HG03442 (cell line): Measurements from ENCODE around the gene FBN3.
"Not testable (repeated sequence)": the region's sequence is repeated elsewhere in the genome, so short reads cannot be mapped to it uniquely, and the experiment has no call there.

ENCODE experiments used
- ATAC-seq: cut with Tn5 transposase; IDR thresholded peaks from one replicate; pipeline ENCODE4 v1.9.1; 2021; ENCODE audit warnings: mild to moderate bottlenecking, moderate library complexity; ENCODE audit not compliant: unreplicated experiment

The FBN3 gene

DNA sequence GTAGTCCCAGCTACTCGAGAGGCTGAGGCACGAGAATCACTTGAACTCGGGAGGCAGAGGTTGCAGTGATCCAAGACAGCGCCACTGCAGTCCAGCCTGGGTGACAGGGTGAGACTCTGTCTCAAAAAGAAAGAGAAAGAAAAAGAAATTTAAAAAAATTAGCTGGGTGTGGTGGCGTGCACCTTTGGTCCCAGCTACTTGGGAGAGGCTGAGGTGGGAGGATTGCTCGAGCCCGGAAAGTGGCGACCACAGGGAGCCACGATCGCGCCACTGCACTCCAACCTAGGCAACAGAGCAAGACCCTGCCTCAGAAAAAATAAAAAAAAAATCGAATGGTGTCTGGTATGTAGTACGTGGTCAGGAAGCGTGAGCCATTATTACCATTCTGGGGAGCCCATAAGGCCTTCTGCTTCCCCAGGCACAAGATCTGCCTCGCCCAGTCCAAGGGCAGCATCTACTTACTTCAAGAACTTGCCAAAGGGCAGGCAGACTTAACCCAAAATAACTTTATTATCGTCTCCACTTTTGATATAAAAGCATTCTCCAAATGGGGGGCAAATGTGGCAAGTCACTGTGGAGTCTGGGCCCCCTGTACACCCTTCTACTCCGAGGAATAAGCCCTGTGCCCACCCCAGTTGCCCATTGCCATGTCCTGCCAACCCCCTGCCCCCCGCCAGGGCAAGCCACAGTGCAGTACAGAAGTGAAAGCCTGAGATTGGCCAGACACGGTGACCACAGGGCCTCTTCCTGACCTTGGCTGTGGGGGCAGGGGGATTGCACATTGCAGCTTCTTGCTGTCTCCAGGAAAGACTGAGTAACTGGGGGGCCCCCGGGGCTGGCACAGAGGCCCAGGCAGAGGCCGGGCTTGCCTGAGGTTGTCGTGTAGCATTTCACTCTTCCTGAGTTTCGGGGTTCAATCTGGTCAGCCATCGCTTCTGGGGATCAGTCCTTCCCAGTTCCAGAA is 84.2 kb downstream of the FBN3 start:
- no peak for ATAC-seq

DNA sequence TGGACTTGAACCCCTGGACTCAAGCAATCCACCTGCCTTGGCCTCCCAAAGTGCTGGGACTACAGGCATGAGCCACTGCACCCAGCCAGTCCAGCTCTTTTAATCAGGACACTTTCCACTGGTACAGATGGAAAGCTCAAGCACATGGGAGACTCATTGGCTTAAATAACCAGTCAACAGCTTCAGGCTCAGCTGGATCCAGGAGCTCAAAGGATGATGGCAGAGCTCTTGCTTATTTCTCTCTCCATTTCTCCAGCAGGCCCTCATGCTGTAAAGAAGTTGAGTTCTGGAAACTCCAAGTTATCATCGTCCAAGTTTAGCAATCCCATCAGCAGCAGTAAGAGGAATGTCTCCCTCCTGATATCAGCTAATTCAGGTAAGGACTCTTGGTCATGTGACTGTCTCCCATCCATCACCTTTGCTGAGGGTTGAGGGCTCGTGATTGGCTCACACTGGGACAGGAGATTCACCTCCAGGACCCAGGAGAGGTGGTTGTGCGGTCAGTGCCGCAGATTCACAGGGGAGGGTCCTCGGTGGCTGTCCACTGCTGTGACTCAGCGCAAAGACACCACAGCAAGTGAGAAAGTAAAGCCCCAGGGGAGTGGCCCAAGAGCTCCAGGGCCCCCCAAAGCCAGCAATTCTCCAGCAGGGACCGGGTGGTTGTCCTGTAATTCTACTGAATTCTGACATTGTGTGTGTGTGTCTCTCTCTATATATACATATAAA is 91.7 kb downstream of the FBN3 start:
- ATAC-seq = no peak

DNA sequence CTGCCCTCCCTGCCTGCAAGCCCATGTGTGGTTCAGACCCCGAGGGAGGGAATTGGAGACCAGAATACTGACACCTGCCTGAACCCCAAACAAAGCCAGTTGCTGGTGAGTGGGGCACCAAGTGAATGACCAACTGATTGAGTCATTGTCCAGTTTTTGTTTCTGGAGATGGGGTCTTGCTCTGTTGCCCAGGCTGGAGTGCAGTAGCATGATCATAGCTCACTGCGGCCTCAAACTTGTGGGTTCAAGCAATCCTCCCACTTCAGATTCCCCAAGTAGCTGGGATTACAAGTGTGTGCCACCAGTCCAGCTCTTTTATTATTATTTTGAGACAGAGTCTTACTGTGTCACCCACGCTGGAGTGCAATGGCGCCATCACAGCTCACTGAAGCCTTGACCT is 92.9 kb downstream of the FBN3 start:
- ATAC-seq = no peak

DNA sequence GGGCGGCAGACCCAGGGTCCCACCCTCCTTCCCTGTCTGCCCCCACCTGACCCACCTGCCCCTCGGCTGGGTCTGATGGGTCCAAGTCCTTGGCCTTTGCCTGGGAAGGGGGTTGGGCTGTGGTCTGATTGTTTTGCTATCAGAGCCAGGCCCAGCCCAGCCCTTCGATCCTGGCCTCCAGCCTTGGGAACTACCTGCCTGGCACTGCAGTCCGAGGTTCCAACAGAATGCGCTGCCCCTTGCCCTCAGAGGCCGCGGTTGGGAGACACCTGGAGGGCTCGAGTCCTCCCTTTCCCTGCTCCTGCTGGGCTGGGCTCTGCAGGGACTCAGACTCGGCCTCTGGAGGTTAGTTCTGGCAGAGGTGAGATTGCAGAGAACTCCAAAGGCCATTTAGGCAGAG is 95.2 kb downstream of the FBN3 start:
- ATAC-seq = no peak

DNA sequence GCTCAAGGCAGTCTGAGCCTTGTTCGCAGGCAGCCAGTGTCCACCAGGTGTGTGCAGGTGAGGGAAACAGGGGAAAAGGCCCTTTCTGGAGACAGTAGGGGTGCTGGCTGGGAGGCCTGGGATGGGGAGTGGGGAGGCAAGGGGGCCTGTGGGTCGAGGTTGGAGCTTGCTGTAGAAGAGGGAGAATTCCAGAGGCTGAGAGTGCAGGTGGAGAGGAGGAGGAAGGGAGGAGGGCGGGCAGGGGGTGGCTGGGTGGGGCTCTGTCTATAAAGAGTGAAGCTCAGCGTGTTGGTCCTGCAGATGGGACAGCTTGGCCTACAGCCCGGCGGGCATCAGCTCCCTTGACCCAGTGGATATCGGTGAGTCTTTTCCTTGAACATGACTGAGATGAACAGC is 96.9 kb downstream of the FBN3 start, which contains the start of gene CCL25:
Gene CCL25 (plus strand): TSS at position 297 of the 396 bp plus-strand sequence. CDS start 290 bp downstream, outside the sequence.
- no peak for ATAC-seq

DNA sequence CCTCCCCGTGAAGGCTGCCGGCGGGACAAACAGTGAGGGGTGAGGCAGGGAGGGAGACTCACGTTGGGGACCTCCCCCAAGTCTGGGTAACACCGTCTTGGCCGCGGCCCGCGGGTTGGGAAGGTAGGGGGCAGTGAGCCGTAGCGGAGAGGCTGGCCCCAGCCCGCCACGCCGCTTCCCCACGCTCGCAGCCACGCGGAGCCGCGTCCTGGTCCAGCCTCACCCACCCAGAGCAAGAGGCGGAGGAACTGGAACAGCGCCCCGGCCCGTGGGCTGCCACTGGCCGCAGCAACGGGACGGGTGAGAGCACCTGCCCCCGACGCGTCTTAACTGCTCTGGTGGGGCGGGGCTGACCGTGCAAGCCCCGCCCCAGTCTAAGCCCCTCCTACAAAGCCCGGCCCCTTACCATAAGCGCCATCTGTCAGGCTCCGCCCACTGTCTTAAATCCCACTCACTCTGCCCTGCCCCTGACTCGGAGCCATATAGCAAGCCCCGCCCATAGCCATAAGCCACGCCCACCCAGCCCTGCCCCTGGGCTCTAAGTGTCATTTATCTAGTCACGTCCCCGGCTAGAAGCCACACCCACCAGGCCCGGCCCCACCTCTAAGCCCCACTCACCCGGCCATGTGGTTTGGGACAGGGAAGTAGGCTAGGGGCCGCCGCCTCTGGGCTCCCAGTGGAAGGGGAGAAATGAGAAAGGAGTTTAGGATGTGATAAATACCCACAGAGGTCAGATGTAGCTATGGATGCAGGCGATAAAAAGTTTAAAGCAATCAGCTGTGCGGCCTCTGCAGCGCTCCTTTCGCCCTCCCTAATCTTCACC is 98.9 kb downstream of the FBN3 start:
- ATAC-seq = peak; percentile 78

DNA sequence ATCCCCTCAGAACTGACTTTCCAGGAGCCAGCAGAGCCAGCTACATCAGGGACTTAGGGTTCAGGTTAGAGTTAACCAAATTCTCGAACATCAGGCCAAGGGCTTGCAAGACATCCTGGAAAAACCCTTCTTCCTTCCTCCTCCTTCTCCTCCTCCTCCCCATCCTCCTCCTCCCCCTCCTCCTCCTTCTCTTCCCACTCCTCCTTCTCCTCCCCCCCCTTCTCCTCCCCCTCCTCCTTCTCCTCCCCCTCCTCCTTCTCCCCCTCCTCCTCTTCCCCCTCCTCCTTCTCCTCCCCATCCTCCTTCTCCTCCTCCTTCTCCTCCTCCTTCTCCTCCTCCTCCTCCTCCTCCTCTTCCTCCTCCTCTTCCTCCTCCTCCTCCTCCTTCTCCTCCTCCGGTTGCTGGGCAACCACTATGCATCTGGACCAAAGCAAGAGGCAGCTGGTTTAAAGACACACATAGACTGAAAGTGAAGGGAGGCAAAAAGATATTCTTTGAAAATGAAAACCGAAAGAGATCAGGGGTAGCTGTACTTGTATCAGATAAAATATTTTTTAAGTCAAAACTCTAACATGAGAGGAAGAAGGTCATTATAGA is 102.7 kb downstream of the FBN3 start:
- no peak for ATAC-seq

DNA sequence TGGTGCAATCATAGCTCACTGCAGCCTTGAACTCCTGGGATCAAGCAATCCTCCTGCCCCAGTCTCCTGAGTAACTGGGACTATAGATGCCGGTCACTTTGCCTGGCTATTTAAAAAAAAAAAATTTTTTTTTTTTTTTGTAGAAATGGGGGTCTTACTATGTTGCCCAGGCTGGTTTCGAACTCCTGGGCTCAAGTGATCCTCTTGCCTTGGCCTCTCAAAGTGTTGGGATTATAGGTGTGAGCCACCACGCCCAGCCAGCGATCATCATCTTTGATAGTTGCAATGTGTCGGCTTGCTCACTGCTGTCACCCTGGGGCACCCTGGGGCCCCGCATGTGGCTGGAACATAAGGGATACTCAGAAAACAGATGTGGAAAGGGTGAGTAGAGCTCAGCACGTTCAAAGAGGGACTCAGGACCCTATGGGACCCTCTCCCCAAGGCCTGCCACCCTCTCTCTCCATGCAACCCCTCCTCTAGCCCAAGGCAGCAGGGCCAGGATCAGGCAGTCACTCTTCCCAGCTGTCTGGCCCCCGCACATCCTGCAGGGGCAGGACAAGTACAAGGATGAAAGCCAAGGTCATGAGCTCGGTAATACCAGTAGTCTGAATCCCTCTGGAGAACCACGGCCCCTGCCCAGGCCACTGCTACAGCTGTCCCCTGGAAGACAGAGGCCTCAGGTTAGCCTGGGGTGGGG is 103.4 kb downstream of the FBN3 start:
- ATAC-seq = no peak

DNA sequence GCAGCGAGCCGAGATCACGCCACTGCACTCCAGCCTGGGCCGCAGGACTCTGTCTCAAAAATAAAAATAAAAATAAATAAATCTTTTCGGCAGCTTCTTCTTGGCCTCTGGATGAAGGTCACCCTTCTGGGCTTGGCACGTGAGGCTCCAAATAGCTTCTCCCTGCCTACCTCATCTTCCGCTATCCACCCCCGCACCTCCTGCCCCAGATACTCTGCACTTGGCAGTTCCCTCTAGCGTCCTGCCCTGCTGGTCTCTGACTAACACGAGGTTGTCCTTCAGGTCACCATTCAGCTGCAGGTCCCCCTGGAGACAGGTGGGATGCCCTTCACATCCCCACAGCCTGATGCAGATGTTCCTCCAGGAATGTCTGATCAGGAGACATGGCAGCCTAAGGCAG is 105.4 kb downstream of the FBN3 start:
- no peak for ATAC-seq

DNA sequence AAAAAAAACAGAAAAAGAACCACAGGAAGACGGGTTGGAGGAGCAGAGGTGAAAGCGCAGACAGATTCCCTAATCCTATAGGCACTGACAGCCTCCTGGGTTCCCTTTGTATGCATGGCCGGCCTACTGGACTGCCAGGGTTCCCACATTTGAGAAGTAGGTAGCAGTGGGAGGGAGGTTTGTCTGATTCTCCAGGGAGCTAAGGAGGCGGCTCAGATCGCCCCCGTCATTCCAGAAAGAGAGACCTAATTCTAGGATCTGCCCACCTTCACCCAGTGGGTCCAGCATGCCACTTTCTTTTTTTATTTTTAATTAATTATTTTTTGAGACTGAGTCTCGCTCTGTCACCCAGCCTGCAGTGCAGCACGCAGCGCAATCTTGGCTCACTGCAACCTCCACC is 106.5 kb downstream of the FBN3 start:
- no peak for ATAC-seq

DNA sequence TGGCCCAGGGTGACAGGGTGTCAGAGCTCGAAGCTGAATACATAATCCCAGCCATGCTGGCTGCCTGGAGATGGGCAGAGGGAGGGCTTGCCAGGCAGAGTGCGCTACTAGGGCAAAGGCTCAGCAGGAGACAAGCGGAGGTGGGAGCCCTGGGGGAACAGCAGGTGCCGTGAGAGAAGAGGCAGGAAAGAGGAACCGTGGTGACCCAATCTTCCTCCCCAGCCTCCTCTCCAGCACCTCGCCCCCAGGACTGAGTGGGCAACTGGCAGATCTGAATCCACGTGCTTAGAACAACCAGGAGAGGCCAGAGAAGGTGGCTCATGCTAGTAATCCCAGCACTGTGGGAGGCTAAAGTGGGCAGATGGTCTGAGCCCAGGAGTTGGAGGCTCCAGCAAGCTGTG is 107.9 kb downstream of the FBN3 start:
- ATAC-seq = no peak

DNA sequence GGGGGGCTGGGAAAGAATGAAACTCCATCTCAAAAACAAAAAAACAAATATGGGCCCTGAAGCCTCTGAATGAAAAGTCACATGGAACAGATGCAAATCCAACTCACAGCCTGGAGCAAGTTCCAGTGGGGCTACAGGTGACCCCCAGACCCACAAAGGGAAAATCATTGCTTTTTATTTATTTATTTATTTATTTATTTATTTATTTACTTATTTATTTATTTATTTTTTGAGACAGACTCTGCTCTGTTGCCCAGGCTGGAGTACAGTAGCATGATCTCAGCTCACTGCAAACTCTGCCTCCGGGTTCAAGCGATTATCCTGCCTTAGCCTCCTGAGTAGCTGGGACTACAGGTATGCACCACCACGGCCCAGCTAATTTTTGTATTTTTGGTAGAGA is 110.2 kb downstream of the FBN3 start:
- no peak for ATAC-seq

DNA sequence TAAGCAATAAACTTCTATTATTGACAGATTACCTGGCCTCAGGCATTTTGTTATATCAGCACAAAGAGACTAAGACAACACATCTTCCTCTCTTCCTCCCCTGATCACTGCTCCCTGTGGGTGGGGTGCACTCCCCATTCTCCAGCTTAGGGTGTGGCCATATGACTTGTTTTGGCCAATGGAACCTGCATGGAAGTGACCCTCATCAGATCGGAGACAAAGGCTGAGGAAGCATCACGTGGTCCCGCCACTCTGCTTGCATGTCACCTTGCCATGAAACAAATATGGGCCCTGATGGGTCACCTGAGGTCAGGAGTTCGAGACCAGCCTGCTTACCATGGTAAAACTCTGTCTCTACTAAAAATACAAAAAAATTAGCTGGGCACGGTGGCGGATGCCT is 110.6 kb downstream of the FBN3 start:
- ATAC-seq = no peak

DNA sequence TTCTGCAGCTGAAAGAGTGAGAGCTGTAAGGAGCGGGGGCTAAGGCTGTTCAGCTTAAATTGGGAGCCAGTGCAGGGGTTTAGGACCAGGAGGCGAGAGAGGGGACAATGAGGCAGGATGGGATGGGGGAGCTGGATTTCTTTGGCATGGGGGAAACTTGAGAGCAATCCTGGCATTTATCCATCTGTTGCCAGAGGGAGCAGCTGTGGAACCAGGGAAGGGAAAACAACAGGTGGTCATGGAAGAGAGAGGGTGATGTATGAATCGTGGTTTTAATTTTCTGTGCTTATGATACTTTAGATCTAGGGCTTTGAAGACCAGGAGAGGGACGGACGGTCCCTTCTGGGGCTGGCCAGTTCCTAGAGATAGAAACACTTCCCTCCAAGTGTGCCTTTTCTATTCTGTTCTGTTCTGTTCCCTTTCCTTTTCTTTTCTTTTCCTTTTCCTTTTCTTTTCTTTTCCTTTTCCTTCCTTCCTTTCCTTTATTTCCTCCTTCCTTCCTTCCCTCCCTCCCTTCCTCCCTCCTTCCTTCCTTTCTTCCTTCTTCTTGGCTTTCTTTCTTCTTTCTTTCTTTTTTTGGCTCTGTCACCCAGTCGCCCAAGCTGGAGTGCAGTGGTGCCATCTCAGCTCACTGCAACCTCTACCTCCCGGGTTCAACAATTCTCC is 112.8 kb downstream of the FBN3 start:
- ATAC-seq = no peak

DNA sequence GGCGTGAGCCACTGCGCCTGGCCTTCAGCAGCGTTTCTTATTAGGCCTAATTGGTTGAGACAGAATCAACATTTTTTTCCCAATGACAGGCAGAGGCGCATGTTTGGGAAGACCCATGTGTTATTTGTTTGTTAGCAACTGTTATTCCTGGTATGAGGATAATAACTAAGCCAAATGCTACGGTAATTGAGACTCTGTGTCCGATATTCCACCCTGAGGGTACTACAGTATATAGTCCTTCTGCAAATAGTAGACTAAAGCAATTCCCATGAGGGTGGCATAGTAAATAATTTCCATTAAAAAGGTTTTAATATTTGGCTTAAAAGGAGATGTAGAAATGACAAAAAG is 115.2 kb downstream of the FBN3 start:
- no peak for ATAC-seq

DNA sequence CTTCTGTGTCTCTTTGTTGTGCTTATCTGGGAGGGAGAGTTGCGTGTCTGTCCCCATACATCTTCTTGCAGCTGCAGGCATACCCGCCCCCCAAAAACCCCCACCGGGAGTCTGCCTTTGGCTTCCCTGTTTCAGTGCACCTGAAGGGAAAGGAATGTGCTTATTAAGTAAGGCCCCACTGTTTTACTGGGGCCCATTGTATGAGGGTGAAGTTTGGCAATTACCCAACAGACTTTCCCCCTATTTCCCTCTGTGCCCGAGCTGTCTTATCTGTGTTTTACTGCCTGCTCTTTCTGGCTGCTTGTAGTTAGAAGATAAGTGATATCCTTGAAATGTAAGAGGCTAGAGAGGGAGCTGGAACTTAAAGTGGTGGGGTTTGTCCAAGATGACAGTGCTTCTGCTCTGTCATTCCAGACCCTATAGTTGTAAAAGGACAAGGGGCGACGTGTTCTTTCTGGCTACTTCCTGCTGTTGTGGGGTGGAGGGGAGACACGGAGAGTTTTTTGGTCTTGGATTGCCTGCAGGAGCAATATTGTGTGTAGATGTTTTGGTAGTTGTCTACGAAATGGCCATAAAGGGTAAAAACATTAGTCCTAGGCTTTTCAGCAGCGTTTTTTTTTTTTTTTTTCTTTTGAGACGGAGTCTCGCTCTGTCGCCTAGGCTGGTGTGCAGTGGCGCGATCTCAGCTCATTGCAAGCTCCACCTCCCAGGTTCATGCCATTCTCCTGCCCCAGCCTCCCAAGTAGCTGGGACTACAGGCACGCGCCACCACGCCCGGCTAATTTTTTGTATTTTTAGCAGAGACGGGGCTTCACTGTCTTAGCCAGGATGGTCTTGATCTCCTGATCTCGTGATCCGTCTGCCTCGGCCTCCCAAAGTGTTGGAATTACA is 115.9 kb downstream of the FBN3 start:
- not testable (repeated sequence) for ATAC-seq

DNA sequence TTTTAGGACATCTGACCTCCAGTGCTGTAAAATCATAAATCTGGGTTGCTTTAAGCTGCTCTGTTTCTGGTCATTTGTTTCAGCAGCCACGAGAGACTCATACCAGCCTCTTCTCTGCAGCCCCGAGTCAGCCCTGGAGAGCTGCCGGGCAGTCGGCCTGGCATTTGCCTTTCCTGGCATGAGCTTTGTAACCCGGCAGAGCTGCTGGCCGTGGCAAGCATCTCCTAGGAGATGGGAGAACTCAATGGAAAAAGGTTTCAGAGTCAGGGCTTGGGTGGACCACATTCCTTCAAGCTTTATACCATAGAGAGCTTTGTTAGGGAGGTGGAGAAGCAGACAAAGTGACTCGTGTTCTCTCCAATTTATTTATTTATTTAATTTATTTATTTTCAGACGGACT is 118.4 kb downstream of the FBN3 start:
- no peak for ATAC-seq

DNA sequence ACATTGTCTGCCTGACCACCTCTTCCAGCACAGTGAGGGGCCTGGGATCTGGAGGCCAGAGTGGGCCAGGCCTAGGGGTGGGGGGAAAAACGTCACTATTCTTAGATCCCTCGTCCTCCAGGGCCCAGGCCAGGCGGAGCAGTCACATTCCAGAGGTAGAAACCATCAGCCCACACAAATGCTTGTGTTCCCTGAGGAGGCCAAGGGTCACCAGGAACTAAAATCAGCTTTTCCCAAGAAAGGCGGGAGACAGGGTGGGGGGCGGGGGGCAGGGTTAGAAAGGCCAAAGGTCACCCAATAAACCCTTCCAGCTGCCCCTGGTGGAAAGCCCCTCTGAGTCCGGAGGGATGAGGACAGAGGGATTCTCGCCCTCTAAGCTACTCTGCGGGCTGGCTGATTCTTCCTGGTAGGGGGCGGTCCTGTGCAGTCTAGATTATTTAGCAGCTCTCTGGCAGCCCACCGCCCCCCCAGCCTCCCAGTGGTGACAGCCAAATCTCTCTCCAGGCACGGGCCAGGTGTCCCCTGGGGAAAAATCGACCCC is 120.4 kb downstream of the FBN3 start:
- ATAC-seq = no peak
